ENCODE results near the gene TGM2. TPM values are rescaled to one million over a fixed set of nuclear protein-coding genes. Genes with fewer than 3 reads are reported as not detected.
"Not testable (repeated sequence)": the region's sequence is repeated elsewhere in the genome, so short reads cannot be mapped to it uniquely, and the experiment has no call there.

The TGM2 gene
- total and polyA plus RNA-seq, 2 donors (not counting 3 experiments of a cell fraction or from before 2014, with no cell fraction given), result 861 to 868 TPM

DNA sequence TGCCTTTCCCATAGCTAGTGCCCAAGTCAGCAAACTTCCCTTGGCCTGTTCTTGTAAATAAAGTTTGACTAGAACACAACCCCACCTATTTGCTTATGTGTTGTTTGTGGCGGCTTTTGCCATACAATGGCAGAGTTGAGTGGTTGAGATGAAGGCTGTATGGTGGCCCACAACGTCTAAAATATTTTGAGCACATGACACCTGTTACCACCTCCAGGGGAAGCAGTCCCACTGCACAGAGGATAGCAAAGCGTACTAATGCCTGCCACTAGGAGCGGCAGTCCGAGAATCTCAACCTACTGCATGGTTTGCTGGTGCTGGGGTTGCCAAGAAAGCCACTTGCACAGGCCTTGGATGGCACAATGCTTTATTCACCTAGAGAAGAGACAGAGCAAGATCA lies 58.6 kb downstream of the TGM2 start:
- Histone ChIP-seq H2AFZ (ENCODE audit: low read depth, low read length) (no peak overlapping the region), H3K4me3 (replicated peaks in 1 of 3; ENCODE audit: insufficient read depth in 1 of 3, low read depth in 1 of 3, low read length in 3 of 3) (no peak overlapping the region), H3K36me3 (ENCODE audit: control insufficient read depth in 2 of 2, extremely low read depth in 1 of 2, insufficient read depth in 2 of 2, low read length in 2 of 2) (no peaks in the 10 kb centered on the region), H3K4me1 (ENCODE audit: control insufficient read depth, extremely low read depth, insufficient read depth, low read length) (peaks cover 28% of the 10 kb centered on the region), H3K79me2 (ENCODE audit: control insufficient read depth, insufficient read depth, low read length) (no peaks in the 10 kb centered on the region), H3K4me2 (ENCODE audit: insufficient read depth, low read length) (no peak overlapping the region), H3K27ac (ENCODE audit: insufficient read depth, low read depth, low read length) (no peak overlapping the region), H4K20me1 (replicated peaks; ENCODE audit: control insufficient read depth, extremely low read depth, insufficient read depth, low read length) (no peaks in the 10 kb centered on the region), H3K9me1 (replicated peaks; ENCODE audit: control insufficient read depth, extremely low read depth, insufficient read depth, low read length) (no peaks in the 10 kb centered on the region), H3K27me3 (ENCODE audit: control insufficient read depth in 2 of 2, insufficient read depth in 2 of 2, low read length in 2 of 2) (no peaks in the 10 kb centered on the region), H3K9me3 (replicated peaks; ENCODE audit: control insufficient read depth, insufficient read depth, low read length) (no peaks in the 10 kb centered on the region), H3K9ac (replicated peaks; ENCODE audit: extremely low read depth, insufficient read depth, low read length) (no peak overlapping the region)
- no peak for DNase-seq (ENCODE audit: low read depth, low spot score)
- dilution Hi-C loops (cut with MboI; ENCODE audit: extremely low pct_ligation_motif_present, low sequenced_read_pairs), result no loop called here
- TF ChIP-seq FOS (IDR thresholded peaks at IDR 0.05; ENCODE audit: borderline replicate concordance, insufficient read depth, low read length) (no peak), GATA2 (IDR thresholded peaks at IDR 0.05; ENCODE audit: insufficient read depth, insufficient read length, low read depth, low read length) (no peak), EZH2 (IDR thresholded peaks at IDR 0.05; ENCODE audit: borderline replicate concordance, low read depth, low read length, severe bottlenecking) (no peak)
- TF ChIP-seq, protein P1, sequence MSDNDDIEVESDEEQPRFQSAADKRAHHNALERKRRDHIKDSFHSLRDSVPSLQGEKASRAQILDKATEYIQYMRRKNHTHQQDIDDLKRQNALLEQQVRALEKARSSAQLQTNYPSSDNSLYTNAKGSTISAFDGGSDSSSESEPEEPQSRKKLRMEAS (IDR thresholded peaks at IDR 0.05; ENCODE audit: insufficient read depth, insufficient read length), result no peak
- no peak for FAIRE-seq
- ChIA-PET CTCF (interaction anchor here (2.8 kb wide), 1 partner anchor 33 kb away, joined by 8 read pairs; no protein-coding TSS in a partner anchor), POLR2A (no interaction called here)
- no TSS peak for BruUV-seq (replicated peaks)
- intact Hi-C loops (cut with micrococcal nuclease), result no loop called here

DNA sequence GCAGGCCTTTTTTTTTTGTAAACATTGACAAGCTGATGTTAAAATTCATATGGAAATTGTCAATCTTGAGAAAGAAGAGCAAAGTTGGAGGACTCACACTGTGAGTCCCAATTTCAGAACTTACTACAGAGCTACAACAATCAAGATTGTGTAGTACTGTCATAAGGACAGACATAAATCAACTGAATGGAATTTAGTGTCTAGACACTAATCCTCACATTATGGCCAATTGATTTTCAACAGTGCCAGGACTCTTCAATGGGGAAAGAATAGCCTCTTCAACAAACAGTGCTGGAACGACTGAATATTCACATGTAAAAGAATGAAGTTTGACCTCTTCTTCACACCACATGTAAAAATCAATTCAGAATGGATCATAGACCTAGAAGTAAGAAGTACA lies 60.8 kb downstream of the TGM2 start:
- H3K79me2 ChIP-seq (ENCODE audit: control insufficient read depth, insufficient read depth, low read length), result no peaks in the 10 kb centered on the region
- H3K27ac ChIP-seq (ENCODE audit: insufficient read depth, low read depth, low read length), result no peak overlapping the region
- H3K9ac ChIP-seq (replicated peaks; ENCODE audit: extremely low read depth, insufficient read depth, low read length), result no peak overlapping the region
- H2AFZ ChIP-seq (ENCODE audit: low read depth, low read length), result no peak overlapping the region
- no peak overlapping the region for H3K4me3 ChIP-seq (replicated peaks in 1 of 3; ENCODE audit: insufficient read depth in 1 of 3, low read depth in 1 of 3, low read length in 3 of 3)
- dilution Hi-C loops (cut with MboI; ENCODE audit: extremely low pct_ligation_motif_present, low sequenced_read_pairs) (no loop called here), intact Hi-C loops (cut with micrococcal nuclease) (no loop called here)
- no peak overlapping the region for H3K4me2 ChIP-seq (ENCODE audit: insufficient read depth, low read length)
- ChIA-PET POLR2A (no interaction called here), CTCF (interaction anchor here (2.8 kb wide), 1 partner anchor 31 kb away, joined by 8 read pairs; no protein-coding TSS in a partner anchor)
- peaks cover 12% of the 10 kb centered on the region for H3K4me1 ChIP-seq (ENCODE audit: control insufficient read depth, extremely low read depth, insufficient read depth, low read length)
- no peak for TF ChIP-seq JUN (IDR thresholded peaks at IDR 0.05; ENCODE audit: borderline replicate concordance, insufficient read depth, insufficient read length, low read depth)
- TF ChIP-seq, protein P1 (IDR thresholded peaks at IDR 0.05; ENCODE audit: insufficient read depth, insufficient read length), result no peak
- H3K36me3 ChIP-seq (ENCODE audit: control insufficient read depth in 2 of 2, extremely low read depth in 1 of 2, insufficient read depth in 2 of 2, low read length in 2 of 2), result no peaks in the 10 kb centered on the region
- DNase-seq (ENCODE audit: low read depth, low spot score), result no peak
- FAIRE-seq, result no peak
- H4K20me1 ChIP-seq (replicated peaks; ENCODE audit: control insufficient read depth, extremely low read depth, insufficient read depth, low read length), result no peaks in the 10 kb centered on the region
- no peaks in the 10 kb centered on the region for H3K9me3 ChIP-seq (replicated peaks; ENCODE audit: control insufficient read depth, insufficient read depth, low read length)
- no TSS peak for BruUV-seq (replicated peaks)
- no peaks in the 10 kb centered on the region for H3K9me1 ChIP-seq (replicated peaks; ENCODE audit: control insufficient read depth, extremely low read depth, insufficient read depth, low read length)
- no peaks in the 10 kb centered on the region for H3K27me3 ChIP-seq (ENCODE audit: control insufficient read depth in 2 of 2, insufficient read depth in 2 of 2, low read length in 2 of 2)

DNA sequence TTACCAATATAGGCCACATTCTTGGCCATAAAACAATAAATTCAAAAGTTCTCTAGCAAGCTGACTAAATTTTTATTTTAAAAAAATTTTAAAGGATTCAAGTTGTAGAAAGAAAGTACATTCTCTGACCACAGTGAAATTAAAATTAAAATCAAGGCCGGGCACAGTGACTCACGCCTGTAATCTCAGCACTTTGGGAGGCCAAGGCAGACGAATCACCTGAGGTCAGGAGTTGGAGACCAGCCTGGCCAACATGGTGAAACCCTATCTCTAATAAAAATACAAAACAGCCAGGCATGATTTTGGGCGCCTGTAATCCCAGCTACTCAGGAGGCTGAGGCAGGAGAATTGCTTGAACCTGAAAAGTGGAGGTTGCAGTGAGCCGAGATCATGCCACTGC lies 62.9 kb downstream of the TGM2 start:
- CTCF ChIA-PET, result interaction anchor here (1.3 kb wide), 1 partner anchor 19 kb away, joined by 3 read pairs; no protein-coding TSS in a partner anchor
- BruUV-seq (replicated peaks), result not testable (repeated sequence)

More for the DNA sequence above, 62.9 kb downstream of the TGM2 start:
- H3K27me3 ChIP-seq (ENCODE audit: control insufficient read depth in 2 of 2, insufficient read depth in 2 of 2, low read length in 2 of 2); FAIRE-seq; H3K4me2 ChIP-seq (ENCODE audit: insufficient read depth, low read length); DNase-seq (ENCODE audit: low read depth, low spot score); POLR2A ChIA-PET; dilution Hi-C loops (cut with MboI; ENCODE audit: extremely low pct_ligation_motif_present, low sequenced_read_pairs); H3K36me3 ChIP-seq (ENCODE audit: control insufficient read depth in 2 of 2, extremely low read depth in 1 of 2, insufficient read depth in 2 of 2, low read length in 2 of 2); H3K79me2 ChIP-seq (ENCODE audit: control insufficient read depth, insufficient read depth, low read length); H4K20me1 ChIP-seq (replicated peaks; ENCODE audit: control insufficient read depth, extremely low read depth, insufficient read depth, low read length); H3K9ac ChIP-seq (replicated peaks; ENCODE audit: extremely low read depth, insufficient read depth, low read length); H3K9me3 ChIP-seq (replicated peaks; ENCODE audit: control insufficient read depth, insufficient read depth, low read length); H3K4me3 ChIP-seq (replicated peaks in 1 of 3; ENCODE audit: insufficient read depth in 1 of 3, low read depth in 1 of 3, low read length in 3 of 3); H3K27ac ChIP-seq (ENCODE audit: insufficient read depth, low read depth, low read length); intact Hi-C loops (cut with micrococcal nuclease); H2AFZ ChIP-seq (ENCODE audit: low read depth, low read length); H3K9me1 ChIP-seq (replicated peaks; ENCODE audit: control insufficient read depth, extremely low read depth, insufficient read depth, low read length): not testable (repeated sequence)
- H3K4me1 ChIP-seq (ENCODE audit: control insufficient read depth, extremely low read depth, insufficient read depth, low read length), result peaks cover 21% of the 10 kb centered on the region
